Lower leg skin (tissue), 3 donors: Measurements from ENCODE around the gene PDZD2.

Experiments
- POLR2A ChIP-seq, 2 donors: fragments of 450-650 bp; IDR thresholded peaks; one replicate each; pipeline ENCODE4 v1.6.1; 2016 to 2017; ENCODE audit warnings: antibody characterized with exemption in 2 of 2, mild to moderate bottlenecking in 1 of 2, moderate library complexity in 1 of 2
- TF ChIP-seq, protein P1 (sequence below), 3 donors: fragments of 450-650 bp; IDR thresholded peaks; one replicate each; pipeline ENCODE4 v1.5.1; 2016; ENCODE audit warnings: antibody characterized with exemption in 3 of 3, mild to moderate bottlenecking in 3 of 3, moderate library complexity in 2 of 3

DNA sequence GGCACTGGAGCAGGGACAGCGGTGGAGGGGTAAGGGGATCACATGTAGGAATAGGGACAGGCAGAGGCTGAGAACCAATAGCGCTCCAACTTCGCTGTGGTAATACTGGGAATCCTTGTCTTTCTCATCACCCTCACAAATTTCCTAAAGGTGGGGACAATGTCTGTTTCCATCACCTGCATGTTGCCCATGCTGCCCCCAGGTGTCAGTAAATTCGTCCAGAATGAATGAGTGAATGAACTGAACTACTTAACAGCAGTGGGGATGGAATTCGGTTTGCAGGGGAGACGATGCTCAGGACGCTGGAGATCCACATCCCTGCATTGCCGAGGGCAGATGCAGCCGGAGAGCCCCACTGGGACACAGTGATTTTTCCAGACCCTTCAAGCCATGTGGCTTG lies 129.9 kb downstream of the PDZD2 start:
- no peak for TF ChIP-seq POLR2A (IDR thresholded peaks at IDR 0.05)
- TF ChIP-seq, protein P1, sequence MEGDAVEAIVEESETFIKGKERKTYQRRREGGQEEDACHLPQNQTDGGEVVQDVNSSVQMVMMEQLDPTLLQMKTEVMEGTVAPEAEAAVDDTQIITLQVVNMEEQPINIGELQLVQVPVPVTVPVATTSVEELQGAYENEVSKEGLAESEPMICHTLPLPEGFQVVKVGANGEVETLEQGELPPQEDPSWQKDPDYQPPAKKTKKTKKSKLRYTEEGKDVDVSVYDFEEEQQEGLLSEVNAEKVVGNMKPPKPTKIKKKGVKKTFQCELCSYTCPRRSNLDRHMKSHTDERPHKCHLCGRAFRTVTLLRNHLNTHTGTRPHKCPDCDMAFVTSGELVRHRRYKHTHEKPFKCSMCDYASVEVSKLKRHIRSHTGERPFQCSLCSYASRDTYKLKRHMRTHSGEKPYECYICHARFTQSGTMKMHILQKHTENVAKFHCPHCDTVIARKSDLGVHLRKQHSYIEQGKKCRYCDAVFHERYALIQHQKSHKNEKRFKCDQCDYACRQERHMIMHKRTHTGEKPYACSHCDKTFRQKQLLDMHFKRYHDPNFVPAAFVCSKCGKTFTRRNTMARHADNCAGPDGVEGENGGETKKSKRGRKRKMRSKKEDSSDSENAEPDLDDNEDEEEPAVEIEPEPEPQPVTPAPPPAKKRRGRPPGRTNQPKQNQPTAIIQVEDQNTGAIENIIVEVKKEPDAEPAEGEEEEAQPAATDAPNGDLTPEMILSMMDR (IDR thresholded peaks at IDR 0.05), result no peak
